HG03108 (cell line): ENCODE measurements around the gene EVI2A.
"Not testable (repeated sequence)": the region's sequence is repeated elsewhere in the genome, so short reads cannot be mapped to it uniquely, and the experiment has no call there.

Source experiments
- ATAC-seq: cut with Tn5 transposase; IDR thresholded peaks from one replicate; pipeline ENCODE4 v1.9.1; 2021; ENCODE audit warnings: moderate library complexity; ENCODE audit not compliant: unreplicated experiment

EVI2A gene

DNA sequence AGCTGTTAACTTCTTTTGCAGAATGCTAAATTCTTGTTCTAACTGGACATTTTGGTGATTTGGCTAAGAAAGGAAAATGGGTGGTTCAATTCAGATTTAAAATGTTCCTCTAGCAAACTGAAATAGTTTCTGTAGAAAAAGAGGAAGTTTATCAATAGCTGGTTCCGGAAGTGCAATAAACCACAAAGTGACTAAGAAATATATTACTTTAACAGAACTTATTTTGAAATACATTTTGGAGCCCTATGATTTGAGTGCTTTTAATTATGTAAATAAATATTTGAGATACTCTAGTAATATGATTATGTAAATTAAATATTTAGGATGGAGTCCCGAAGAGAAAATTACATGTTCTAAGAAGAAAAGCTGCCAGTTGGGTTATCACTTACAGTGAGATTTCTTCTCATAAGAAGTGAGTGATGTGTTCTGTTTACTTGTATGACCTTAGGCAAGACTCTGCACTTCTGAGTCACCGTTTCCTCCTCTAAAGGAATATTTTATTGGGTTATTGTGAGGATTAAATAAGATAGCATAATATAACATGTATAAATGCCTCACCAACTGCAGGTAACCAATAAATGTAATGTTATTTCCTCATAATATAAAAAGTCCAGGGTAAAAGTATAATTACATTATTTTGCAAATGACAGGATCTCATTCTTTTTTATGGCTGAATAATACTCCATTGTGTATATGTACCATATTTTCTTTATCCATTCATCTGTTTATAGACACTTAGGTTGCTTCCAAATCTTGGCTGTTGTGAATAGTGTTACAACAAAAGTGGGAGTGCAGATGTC, 7.2 kb downstream of the EVI2A start, which contains the start of gene EVI2B:
EVI2B (minus strand) TSS at position 73 of the 800 bp plus-strand sequence. CDS start 8,445 bp downstream, outside the sequence.
- ATAC-seq, result peak; percentile 23

DNA sequence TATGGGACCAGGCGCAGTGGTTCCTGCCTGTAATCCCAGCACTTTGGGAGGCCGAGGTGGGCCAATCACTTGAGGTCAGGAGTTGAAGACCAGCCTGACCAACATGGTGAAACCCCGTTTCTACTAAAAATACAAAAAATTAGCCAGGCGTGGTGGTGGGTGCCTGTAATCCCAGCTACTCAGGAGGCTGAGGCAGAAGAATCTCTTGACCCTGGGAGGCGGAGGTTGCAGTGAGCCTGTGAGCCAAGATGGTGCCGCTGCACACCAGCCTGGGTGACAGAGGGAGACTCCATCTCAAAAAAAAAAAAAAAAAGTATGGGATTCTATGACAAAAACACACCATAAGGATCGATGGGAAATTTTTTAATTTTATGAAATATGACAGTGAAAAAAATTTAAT, 9.2 kb downstream of the EVI2A start:
- ATAC-seq, result not testable (repeated sequence)

DNA sequence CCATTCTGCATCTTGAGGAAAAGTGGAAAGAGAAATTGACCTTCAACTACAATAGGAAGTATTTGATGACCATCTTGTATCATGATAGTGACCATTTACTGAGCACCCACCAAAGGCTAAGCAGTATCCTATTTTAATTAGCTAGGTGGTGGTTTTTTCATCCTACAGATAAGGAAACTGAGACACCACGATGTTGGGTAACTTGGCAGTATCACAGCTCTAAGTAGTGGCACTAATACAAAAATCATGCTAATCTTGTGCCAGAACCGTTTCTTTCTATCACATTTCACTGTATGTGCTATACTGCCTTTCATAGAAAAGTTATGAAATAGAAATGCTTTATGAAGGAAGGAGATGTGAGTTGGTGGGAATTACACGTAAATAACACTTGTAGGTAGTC, 9.9 kb downstream of the EVI2A start:
- ATAC-seq, result no peak

DNA sequence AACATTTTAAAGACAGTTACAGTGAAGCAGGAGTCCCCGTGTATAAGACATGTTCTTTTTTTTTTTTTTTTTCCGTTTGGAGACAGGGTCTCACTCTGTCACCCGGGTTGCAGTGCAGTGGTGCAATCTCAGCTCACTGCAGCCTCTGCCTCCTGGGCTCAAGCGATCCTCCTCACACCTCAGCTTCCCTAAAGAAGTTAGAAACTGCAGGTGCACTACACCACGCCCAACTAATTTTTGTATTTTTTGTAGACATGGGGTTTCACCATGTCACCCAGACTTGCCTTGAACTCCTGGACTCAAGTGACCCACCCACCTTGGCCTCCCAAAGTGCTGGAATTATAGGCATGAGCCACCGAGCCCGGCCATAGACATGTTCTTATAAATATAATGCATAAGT, 10.5 kb downstream of the EVI2A start:
- ATAC-seq, result no peak

DNA sequence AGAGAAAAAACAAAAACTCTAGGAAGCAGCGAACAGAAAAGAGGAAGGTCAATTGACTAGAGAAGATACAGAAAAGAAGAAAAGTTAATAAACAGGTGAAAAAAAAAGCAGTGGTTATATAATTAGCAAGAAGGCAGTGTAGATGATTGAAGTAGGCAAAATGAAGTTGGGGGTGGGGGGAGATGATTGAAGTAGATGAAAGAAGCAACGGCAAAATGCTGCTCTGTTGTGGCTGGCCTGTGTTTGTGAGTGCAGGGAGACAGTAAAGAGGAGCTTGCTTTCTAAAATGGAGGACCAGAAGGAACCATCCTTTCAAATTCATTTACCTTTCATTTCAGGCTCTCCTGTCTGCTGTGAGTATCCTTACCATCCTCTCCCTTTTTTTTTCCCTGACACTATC, 11.2 kb downstream of the EVI2A start:
- ATAC-seq, result no peak

DNA sequence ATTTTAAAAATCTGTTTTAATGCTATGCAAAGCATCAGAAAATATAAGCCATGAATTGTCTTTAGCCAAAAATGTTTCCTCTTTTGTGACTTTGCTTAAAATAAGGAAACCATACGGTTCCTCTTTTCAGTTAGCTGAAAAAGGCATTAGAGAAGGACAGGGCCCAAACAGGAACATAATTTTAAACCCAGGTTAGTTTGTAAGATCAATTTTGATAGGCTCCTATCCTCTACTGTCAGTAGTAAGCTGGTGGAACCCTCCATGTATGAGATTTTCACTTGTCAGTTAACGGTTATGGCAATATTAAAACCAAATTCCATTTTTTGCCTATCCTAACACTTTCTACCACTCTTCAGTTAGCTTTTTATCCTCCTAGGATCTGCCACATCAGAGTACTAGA, 11.9 kb downstream of the EVI2A start:
- no peak for ATAC-seq

DNA sequence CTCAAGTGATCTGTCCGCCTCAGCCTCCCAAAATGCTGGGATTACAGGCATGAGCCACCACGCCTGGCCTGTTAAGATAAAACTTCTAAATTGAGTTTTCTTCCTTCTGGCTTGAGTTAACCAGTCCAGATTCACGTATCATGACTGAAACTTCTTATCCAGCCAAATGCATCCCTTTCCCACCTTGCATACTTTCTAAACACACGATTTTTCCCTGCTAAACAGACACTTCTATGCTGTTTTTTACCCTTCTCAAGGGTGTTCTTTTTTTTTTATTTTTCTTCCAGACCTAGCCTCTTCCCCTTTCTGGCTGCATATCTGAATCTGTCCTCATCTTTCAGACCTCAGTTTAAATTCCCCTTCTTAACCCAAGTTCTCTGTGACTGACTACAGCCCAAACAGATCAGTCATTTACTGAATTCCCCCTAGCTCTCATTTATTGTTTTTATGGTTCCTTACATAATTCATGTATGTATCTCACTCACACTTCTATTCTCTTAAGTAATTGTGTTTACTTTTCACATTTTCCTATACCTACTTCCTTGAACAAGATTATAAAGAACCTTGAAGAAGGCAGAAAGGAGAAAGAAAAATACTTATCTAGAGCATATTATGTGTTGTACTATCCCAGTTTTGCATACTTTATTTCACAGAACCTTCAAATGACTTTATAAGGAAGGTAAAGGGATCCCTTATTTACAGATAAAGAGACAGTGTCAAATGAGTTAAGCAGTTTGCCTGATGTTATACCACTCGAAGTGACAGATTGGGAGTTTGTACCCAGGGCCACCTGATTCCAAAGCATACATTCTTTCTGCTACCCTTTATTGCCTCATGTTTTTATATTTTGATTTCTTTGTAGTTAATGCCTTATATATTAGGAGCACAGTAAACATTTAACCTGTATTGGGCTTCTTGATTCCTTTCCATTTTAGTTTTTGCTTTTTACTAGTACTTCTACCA, 12.8 kb downstream of the EVI2A start:
- no peak for ATAC-seq

DNA sequence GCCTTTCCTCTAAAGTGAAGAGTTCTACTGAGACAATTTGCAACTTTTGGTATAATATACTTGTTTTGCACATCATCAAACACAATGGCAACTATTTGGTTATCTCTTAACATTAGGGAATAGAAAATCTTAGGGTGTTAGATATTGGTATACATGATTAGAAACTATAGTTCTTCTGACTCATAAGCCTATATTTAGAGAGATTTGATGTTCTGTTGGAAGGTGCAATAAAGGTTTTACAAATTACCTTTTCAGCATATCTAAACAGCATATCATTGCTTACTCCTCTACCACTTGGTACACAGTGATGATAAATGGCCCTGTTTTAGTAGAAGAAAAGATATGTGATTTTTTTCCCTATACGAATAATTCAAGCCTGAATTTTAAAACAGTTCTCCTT, 13.8 kb downstream of the EVI2A start:
- ATAC-seq, result no peak

DNA sequence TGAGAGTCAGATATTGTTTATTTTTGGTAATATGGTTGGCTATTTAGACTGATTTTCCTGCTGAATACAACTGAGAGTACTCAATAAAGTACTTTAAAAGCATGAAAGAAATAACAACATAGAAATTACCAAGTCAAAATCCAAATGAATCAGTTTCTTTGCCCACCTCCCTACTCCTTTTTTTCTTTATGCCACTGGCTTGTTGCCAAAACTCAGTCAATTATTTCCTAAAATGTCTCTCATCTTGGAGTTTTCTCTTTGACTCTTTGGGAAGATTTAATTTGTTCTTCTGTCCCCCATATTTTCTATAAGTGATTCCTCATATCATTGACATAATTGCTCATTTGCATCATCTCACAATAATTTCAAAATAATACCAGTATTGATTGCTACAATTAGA, 21.8 kb downstream of the EVI2A start:
- no peak for ATAC-seq

DNA sequence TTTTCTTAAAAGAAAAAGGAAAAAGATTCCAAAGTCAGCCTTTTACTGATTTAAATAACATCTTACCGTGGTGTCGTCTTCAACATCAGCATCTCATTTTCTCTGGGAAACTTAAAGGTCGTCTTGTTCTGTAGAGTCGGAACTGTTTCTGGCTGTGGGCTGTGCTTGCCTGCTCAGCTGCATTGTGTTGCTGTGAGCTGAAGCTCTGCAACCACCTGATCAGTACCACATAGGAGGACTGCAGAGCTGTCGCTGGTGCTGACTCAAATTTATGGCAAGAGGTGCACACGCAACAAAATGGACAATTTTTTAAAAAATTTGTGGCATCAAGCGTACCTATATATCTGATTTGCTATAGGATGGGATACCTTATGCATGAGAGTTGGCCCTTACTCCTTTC, 24.3 kb downstream of the EVI2A start, which contains the start of gene OMG:
OMG (minus strand) TSS at position 150 of the 400 bp plus-strand sequence. CDS start 908 bp downstream, outside the sequence.
- ATAC-seq, result no peak

DNA sequence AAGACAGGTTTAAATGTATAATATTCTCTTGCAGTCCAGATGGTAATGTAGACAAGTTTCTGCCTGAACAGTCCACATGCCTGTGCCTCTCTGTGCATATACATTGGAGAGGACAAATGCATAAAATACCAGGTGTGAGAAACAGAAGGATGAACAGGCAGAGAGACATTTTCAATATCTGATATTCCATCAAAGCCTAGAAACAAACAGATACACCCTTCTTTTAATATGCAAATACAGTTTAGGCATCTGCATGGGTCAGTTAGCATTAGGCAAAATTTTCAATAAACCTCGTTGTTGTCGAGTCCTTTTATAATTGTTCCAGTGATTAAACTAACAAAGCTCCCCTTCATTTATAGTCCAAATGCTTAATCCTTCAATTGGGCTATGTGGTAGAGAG, 25.3 kb downstream of the EVI2A start:
- ATAC-seq, result no peak

DNA sequence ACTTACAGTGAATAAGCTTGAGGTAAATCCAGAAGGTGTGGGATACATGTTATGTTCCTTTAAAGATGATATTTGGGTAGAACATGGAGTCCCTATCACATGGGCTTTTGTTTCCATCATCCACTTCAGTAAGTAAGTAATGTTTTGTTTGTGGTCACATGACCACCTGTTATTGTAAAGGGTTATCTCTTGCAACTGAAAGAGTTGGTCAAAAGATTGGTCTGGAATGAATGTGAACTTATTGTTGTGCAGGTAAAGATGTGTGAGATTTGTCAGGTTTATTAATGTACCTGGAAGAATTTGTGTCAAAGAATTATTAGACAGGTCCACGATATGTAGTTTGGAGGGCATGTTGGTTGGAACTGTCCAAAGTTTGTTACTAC, 25.9 kb downstream of the EVI2A start:
- ATAC-seq, result no peak

DNA sequence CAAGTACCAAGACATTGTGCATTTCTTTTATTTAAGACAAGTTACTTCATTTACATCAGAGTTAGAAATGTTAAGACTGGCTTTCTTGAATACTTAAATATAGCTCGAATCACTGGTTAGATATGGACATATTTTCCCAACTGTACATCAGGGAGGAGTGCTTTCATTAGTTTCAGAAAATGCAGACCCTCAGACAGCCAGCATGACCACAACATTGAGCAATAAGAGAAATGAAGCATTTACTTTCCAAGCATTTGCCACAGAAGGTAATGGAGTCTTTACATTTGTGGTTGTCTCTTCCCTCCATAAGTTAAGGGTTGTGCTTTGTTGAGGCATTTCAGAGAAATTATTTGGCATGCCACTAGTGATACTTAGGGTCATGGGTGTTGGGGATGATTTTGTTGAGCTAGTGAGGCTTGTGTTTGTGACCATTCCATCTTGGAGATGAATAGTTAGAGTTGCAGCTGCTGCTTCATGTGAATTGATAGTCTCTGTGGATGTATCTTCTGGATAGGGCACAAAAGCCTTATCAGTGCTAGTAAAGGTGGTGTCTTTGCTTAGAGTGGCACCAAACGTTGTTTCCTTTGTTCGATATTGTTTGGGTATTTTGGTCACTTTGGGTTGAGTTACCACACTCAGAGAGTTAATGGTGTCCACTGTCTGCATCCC, 26.5 kb downstream of the EVI2A start:
- ATAC-seq, result no peak

DNA sequence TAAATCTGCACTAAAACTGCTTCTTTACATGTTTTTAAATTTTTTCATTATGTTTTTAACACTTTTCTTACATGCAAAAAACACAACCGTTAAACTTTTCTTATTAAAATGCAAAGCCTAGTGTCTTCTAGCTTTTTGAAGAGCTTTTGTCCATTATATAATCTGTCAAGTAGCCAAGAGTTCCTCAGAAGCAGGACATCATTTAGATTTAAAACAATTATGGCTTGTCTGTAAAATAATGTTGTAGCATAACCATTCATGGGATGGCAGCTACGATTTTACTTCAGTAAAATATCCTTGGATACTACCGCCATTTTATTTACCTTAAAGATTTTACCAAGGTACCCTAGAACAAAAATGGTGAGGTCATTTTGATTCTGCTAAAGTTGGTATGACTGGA, 27.2 kb downstream of the EVI2A start:
- no peak for ATAC-seq

DNA sequence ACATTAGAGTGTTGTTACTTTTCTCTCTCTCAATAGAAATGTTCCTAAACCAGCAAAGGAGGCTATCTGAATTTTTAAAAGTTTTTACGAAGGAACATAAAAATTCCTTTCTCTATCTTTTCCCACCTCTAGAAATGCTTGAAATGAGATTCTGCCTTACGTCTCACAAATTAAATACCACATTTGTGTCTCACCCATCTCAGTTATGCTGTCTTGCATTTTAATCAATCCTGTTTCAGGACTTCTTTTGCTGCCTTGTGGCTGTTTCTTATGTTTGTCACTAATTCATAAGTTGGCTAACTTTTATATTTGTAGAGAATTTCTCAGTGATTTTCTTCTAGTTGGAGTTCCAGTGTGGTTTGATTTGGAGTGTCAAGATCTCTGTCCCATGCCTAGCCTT, 27.8 kb downstream of the EVI2A start:
- ATAC-seq, result no peak

DNA sequence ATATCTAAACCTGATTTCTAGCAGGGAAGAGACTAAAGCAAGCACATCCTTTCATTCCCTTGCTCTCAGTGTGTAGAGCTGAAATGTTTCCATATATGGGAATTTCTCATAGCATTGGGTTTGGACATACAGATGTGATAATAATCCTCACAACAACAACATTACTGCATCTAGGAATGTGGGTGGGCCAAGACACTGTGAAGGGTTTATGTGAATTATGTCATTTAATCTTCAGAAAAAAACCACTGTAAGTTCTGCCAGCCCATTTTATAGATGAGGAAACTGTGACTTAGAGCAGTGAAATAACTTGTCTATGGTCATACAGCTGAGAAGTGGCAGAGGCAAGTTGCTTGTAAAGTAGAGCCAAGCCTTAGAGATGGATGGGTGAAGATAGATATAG, 29.6 kb downstream of the EVI2A start:
- ATAC-seq, result no peak

DNA sequence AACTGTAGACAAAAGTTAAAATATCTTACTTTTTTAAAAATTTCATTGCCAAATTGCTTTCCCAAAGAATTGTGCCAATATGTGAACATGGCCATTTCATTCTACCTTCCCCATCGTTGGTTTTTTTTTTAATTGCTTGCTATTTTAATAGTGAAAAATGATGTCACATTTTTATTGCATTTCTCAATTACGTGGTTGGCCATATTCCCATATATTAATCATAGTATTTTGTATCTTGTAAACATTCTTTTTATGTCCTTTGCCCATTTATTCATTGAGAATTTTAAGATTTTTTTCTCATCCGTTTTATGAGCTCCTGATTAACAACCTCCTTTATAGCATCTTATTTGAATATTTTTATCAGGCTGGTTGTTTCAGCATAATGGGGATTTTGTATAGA, 31.6 kb downstream of the EVI2A start:
- no peak for ATAC-seq

DNA sequence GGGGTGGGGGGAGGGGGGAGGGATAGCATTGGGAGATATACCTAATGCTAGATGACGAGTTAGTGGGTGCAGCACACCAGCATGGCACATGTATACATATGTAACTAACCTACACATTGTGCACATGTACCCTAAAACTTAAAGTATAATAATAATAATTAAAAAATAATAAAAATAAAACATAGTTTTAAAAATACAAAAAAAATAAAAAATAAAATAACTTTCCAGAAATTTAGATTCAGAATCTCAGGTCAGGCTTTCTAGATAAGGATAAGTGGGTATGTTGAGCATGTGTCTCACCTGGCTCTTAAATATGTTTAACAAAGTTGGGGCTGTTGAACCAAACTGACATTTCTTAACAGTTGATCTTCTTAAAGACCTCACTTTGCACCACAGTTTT, 33.5 kb downstream of the EVI2A start:
- not testable (repeated sequence) for ATAC-seq

DNA sequence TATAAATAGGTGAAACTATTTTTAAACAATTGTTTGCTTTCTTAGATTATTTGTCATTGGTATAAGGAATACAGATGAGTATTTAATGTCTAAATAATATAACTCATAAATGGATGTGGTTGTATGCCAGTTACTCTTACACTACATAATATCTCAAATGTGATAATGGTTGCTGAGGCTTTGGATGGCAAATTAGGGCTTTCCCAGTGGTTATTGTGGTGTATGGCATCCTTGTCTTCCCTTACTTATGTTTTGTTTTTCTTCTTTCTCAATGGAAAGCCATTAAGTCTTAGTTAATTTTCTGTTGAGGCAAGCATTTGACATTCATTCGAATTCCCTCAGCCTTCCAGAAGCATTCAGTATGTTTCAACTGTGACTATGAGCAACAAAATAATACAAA, 34.8 kb downstream of the EVI2A start:
- no peak for ATAC-seq

DNA sequence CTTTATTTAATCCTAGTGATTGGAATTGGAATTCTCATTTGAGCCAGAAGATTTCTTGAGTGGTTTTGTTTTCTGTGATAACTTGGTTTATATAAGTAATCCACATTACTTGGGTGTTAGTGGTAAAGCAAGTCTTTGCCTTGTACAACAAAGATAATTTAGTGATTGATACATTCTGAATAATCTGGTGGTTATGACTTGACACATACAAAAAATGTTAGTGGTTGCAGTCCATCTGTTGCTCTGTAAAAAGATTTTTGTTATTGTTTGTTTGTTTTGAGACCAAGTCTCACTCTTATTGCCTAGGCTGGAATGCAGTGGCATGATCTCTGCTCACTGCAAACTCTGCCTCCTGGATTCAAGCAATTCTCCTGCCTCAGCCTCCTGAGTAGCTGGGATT, 37.6 kb downstream of the EVI2A start:
- no peak for ATAC-seq

DNA sequence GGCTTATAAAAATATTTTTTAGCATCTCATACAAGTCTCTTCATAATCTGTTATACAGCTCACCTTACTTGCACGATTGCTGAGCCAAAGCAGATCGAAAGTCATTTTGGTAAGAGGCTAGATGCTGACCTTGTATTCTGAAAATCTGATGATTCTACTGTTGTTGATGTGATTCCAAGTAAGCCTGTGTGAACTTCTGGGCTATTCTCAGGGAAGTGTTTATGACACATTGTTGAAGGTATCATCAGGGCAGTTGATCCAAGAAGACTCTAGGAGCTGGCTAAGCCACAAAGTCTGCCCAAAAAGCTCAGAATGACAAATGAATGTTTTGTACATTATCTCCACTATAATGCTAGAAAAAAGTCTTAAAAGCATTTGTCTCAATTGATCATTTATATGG, 40.4 kb downstream of the EVI2A start:
- no peak for ATAC-seq
